Thyroid gland (tissue), 4 donors: Measurements from ENCODE around the gene FPR2.

Experiments
- CTCF ChIP-seq, 6 experiments: fragments of 200-600 bp in 3 of 6; fragments of 450-650 bp in 3 of 6; sonication (generic) in 3 of 6; IDR thresholded peaks; one replicate each; pipeline ENCODE4 v1.5.1; 2016 to 2019; ENCODE audit warnings: antibody characterized with exemption in 6 of 6, mild to moderate bottlenecking in 2 of 6, inconsistent platforms in 1 of 6, moderate library complexity in 1 of 6
- POLR2A ChIP-seq, 2 donors: fragments of 450-650 bp; IDR thresholded peaks; one replicate each; pipeline ENCODE4 v1.6.1; 2017; ENCODE audit warnings: antibody characterized with exemption in 2 of 2, mild to moderate bottlenecking in 2 of 2, moderate library complexity in 1 of 2

- TF ChIP-seq CTCF (IDR thresholded peaks at IDR 0.05): no peak
- no peak for TF ChIP-seq POLR2A (IDR thresholded peaks at IDR 0.05)
Measured at GRCh38 chr19:51739466-51740213, 21.3 kb upstream of the FPR2 start.
